NCI-H187 treated with DMSO at 0.1 percent for 48 hours (cell line): ENCODE data around the gene RBM34.
A peak's percentile ranks its signal among the peaks of the same experiment; 100 is the strongest.
"Not testable (repeated sequence)": the region's sequence is repeated elsewhere in the genome, so short reads cannot be mapped to it uniquely, and the experiment has no call there.

Experiments used
- DNase-seq: peaks from one replicate; lab custom pipeline; 2025; lab: John Stamatoyannopoulos, UW

RBM34 gene

GRCh38 chr1:235160957-235161684, at the start of gene RBM34:
RBM34 (minus strand) TSS chr1:235161250; CDS start chr1:235161226, 24 bp downstream.
- DNase-seq, result peak; percentile 22

- DNase-seq, result no peak
Observed at GRCh38 chr1:235207209-235207565, 46.1 kb upstream of the RBM34 start.

- DNase-seq, result no peak
Observed at GRCh38 chr1:235206533-235207208, 45.6 kb upstream of the RBM34 start.

- DNase-seq, result no peak
Observed at GRCh38 chr1:235205687-235206086, 44.6 kb upstream of the RBM34 start.

- no peak for DNase-seq
Observed at GRCh38 chr1:235203428-235203827, 42.4 kb upstream of the RBM34 start.

- not testable (repeated sequence) for DNase-seq
Observed at GRCh38 chr1:235202447-235202846, 41.4 kb upstream of the RBM34 start.

GRCh38 chr1:235199441-235199840, 38.4 kb upstream of the RBM34 start:
- DNase-seq, result no peak

- DNase-seq, result no peak
Observed at GRCh38 chr1:235190431-235190830, 29.4 kb upstream of the RBM34 start.

- no peak for DNase-seq
Observed at GRCh38 chr1:235187316-235187715, 26.3 kb upstream of the RBM34 start.

- DNase-seq, result no peak
Observed at GRCh38 chr1:235181561-235182245, 20.7 kb upstream of the RBM34 start.

- no peak for DNase-seq
Observed at GRCh38 chr1:235180916-235181460, 19.9 kb upstream of the RBM34 start.

GRCh38 chr1:235176486-235176885, 15.4 kb upstream of the RBM34 start:
- DNase-seq, result no peak

GRCh38 chr1:235169986-235170385, 8.9 kb upstream of the RBM34 start:
- DNase-seq, result no peak

- no peak for DNase-seq
Observed at GRCh38 chr1:235168375-235168774, 7.3 kb upstream of the RBM34 start.

- DNase-seq, result no peak
Observed at GRCh38 chr1:235161685-235162327, 756 bp upstream of the RBM34 start.

GRCh38 chr1:235160383-235160956, 580 bp downstream of the RBM34 start:
- no peak for DNase-seq

- DNase-seq, result not testable (repeated sequence)
Observed at GRCh38 chr1:235159930-235160329, 1.1 kb downstream of the RBM34 start.

GRCh38 chr1:235159284-235159683, 1.8 kb downstream of the RBM34 start:
- not testable (repeated sequence) for DNase-seq

- no peak for DNase-seq
Observed at GRCh38 chr1:235158680-235159079, 2.4 kb downstream of the RBM34 start.

- DNase-seq, result no peak
Observed at GRCh38 chr1:235157150-235157549, 3.9 kb downstream of the RBM34 start.

- no peak for DNase-seq
Observed at GRCh38 chr1:235156740-235157139, 4.3 kb downstream of the RBM34 start.

- no peak for DNase-seq
Observed at GRCh38 chr1:235156265-235156664, 4.8 kb downstream of the RBM34 start.
